ENCODE measurements around the gene BAG3. TPM values are rescaled to one million over a fixed set of nuclear protein-coding genes. Genes with fewer than 3 reads are reported as not detected.

The BAG3 gene
- 4.7 TPM for total RNA-seq

- Histone ChIP-seq H3K36me3 (ENCODE audit: control insufficient read depth in 3 of 3, insufficient read depth in 3 of 3, low read length in 3 of 3) (peaks cover 0 to 2% (median 0%) of the 10 kb centered on the region in 3 donors), H3K27ac (ENCODE audit: low read depth, low read length) (peak within 1 kb of the TSS; percentile 100), H3K9ac (ENCODE audit: low read depth in 1 of 3, low read length in 3 of 3) (peak within 1 kb of the TSS; percentile 98 to 99 (median 99)), H3K9me3 (ENCODE audit: control insufficient read depth in 3 of 3, low read length in 3 of 3) (no peaks in the 10 kb centered on the region), H3K4me3 (ENCODE audit: low read length in 3 of 3) (peak within 1 kb of the TSS; percentile 87 to 94 (median 89)), H3K4me1 (ENCODE audit: control insufficient read depth in 3 of 3, insufficient read depth in 3 of 3, low read length in 3 of 3) (peaks cover 23 to 30% (median 26%) of the 10 kb centered on the region in 3 donors), H3K27me3 (ENCODE audit: control insufficient read depth in 3 of 3, insufficient read depth in 3 of 3, low read length in 3 of 3) (no peaks in the 10 kb centered on the region)
Measured at GRCh38 chr10:119650692-119651513, at the start of gene BAG3. Gene BAG3 (plus strand): TSS chr10:119651380. CDS start chr10:119651676, 296 bp downstream.

- Histone ChIP-seq H3K4me3 (ENCODE audit: low read length in 3 of 3) (no peak overlapping the region), H3K36me3 (ENCODE audit: control insufficient read depth in 3 of 3, insufficient read depth in 3 of 3, low read length in 3 of 3) (no peaks in the 10 kb centered on the region), H3K9ac (ENCODE audit: low read depth in 1 of 3, low read length in 3 of 3) (no peak overlapping the region), H3K9me3 (ENCODE audit: control insufficient read depth in 3 of 3, low read length in 3 of 3) (no peaks in the 10 kb centered on the region), H3K27me3 (ENCODE audit: control insufficient read depth in 3 of 3, insufficient read depth in 3 of 3, low read length in 3 of 3) (no peaks in the 10 kb centered on the region), H3K4me1 (ENCODE audit: control insufficient read depth in 3 of 3, insufficient read depth in 3 of 3, low read length in 3 of 3) (peaks cover 3 to 6% (median 4%) of the 10 kb centered on the region in 3 donors), H3K27ac (ENCODE audit: low read depth, low read length) (no peak overlapping the region)
Measured at GRCh38 chr10:119602241-119603095, 48.7 kb upstream of the BAG3 start.

GRCh38 chr10:119604468-119604867 lies 46.7 kb upstream of the BAG3 start:
- Histone ChIP-seq H3K9ac (ENCODE audit: low read depth in 1 of 3, low read length in 3 of 3) (no peak overlapping the region), H3K36me3 (ENCODE audit: control insufficient read depth in 3 of 3, insufficient read depth in 3 of 3, low read length in 3 of 3) (no peaks in the 10 kb centered on the region), H3K4me3 (ENCODE audit: low read length in 3 of 3) (no peak overlapping the region), H3K9me3 (ENCODE audit: control insufficient read depth in 3 of 3, low read length in 3 of 3) (no peaks in the 10 kb centered on the region), H3K4me1 (ENCODE audit: control insufficient read depth in 3 of 3, insufficient read depth in 3 of 3, low read length in 3 of 3) (peaks cover 0 to 3% (median 0%) of the 10 kb centered on the region in 3 donors), H3K27ac (ENCODE audit: low read depth, low read length) (no peak overlapping the region), H3K27me3 (ENCODE audit: control insufficient read depth in 3 of 3, insufficient read depth in 3 of 3, low read length in 3 of 3) (no peaks in the 10 kb centered on the region)

GRCh38 chr10:119608316-119609155 lies 42.6 kb upstream of the BAG3 start:
- Histone ChIP-seq H3K27me3 (ENCODE audit: control insufficient read depth in 3 of 3, insufficient read depth in 3 of 3, low read length in 3 of 3) (no peaks in the 10 kb centered on the region), H3K9me3 (ENCODE audit: control insufficient read depth in 3 of 3, low read length in 3 of 3) (no peaks in the 10 kb centered on the region), H3K9ac (ENCODE audit: low read depth in 1 of 3, low read length in 3 of 3) (peak overlapping the region in 2 of 3 donors; percentile 45 to 60), H3K4me3 (ENCODE audit: low read length in 3 of 3) (peak overlapping the region in 2 of 3 donors; percentile 23 to 25), H3K36me3 (ENCODE audit: control insufficient read depth in 3 of 3, insufficient read depth in 3 of 3, low read length in 3 of 3) (no peaks in the 10 kb centered on the region), H3K27ac (ENCODE audit: low read depth, low read length) (no peak overlapping the region), H3K4me1 (ENCODE audit: control insufficient read depth in 3 of 3, insufficient read depth in 3 of 3, low read length in 3 of 3) (peaks cover 0 to 3% (median 0%) of the 10 kb centered on the region in 3 donors)

GRCh38 chr10:119609516-119609915 lies 41.7 kb upstream of the BAG3 start:
- H3K27me3 ChIP-seq (ENCODE audit: control insufficient read depth in 3 of 3, insufficient read depth in 3 of 3, low read length in 3 of 3): no peaks in the 10 kb centered on the region
- no peak overlapping the region for H3K9ac ChIP-seq (ENCODE audit: low read depth in 1 of 3, low read length in 3 of 3)
- H3K36me3 ChIP-seq (ENCODE audit: control insufficient read depth in 3 of 3, insufficient read depth in 3 of 3, low read length in 3 of 3): no peaks in the 10 kb centered on the region
- H3K4me1 ChIP-seq (ENCODE audit: control insufficient read depth in 3 of 3, insufficient read depth in 3 of 3, low read length in 3 of 3): peaks cover 0 to 3% (median 0%) of the 10 kb centered on the region in 3 donors
- H3K9me3 ChIP-seq (ENCODE audit: control insufficient read depth in 3 of 3, low read length in 3 of 3): no peaks in the 10 kb centered on the region
- H3K27ac ChIP-seq (ENCODE audit: low read depth, low read length): no peak overlapping the region
- no peak overlapping the region for H3K4me3 ChIP-seq (ENCODE audit: low read length in 3 of 3)

- H3K4me3 ChIP-seq (ENCODE audit: low read length in 3 of 3): no peak overlapping the region
- H3K36me3 ChIP-seq (ENCODE audit: control insufficient read depth in 3 of 3, insufficient read depth in 3 of 3, low read length in 3 of 3): no peaks in the 10 kb centered on the region
- H3K27me3 ChIP-seq (ENCODE audit: control insufficient read depth in 3 of 3, insufficient read depth in 3 of 3, low read length in 3 of 3): no peaks in the 10 kb centered on the region
- H3K9me3 ChIP-seq (ENCODE audit: control insufficient read depth in 3 of 3, low read length in 3 of 3): no peaks in the 10 kb centered on the region
- no peak overlapping the region for H3K9ac ChIP-seq (ENCODE audit: low read depth in 1 of 3, low read length in 3 of 3)
- H3K27ac ChIP-seq (ENCODE audit: low read depth, low read length): no peak overlapping the region
- peaks cover 0 to 3% (median 0%) of the 10 kb centered on the region in 3 donors for H3K4me1 ChIP-seq (ENCODE audit: control insufficient read depth in 3 of 3, insufficient read depth in 3 of 3, low read length in 3 of 3)
Measured at GRCh38 chr10:119611433-119611832, 39.7 kb upstream of the BAG3 start.

- Histone ChIP-seq H3K27me3 (ENCODE audit: control insufficient read depth in 3 of 3, insufficient read depth in 3 of 3, low read length in 3 of 3) (no peaks in the 10 kb centered on the region), H3K4me3 (ENCODE audit: low read length in 3 of 3) (no peak overlapping the region), H3K9me3 (ENCODE audit: control insufficient read depth in 3 of 3, low read length in 3 of 3) (no peaks in the 10 kb centered on the region), H3K36me3 (ENCODE audit: control insufficient read depth in 3 of 3, insufficient read depth in 3 of 3, low read length in 3 of 3) (no peaks in the 10 kb centered on the region), H3K27ac (ENCODE audit: low read depth, low read length) (no peak overlapping the region), H3K9ac (ENCODE audit: low read depth in 1 of 3, low read length in 3 of 3) (no peak overlapping the region), H3K4me1 (ENCODE audit: control insufficient read depth in 3 of 3, insufficient read depth in 3 of 3, low read length in 3 of 3) (peaks cover 7 to 10% (median 9%) of the 10 kb centered on the region in 3 donors)
Measured at GRCh38 chr10:119613741-119614140, 37.4 kb upstream of the BAG3 start.

GRCh38 chr10:119614686-119615085 lies 36.5 kb upstream of the BAG3 start:
- Histone ChIP-seq H3K27me3 (ENCODE audit: control insufficient read depth in 3 of 3, insufficient read depth in 3 of 3, low read length in 3 of 3) (no peaks in the 10 kb centered on the region), H3K4me1 (ENCODE audit: control insufficient read depth in 3 of 3, insufficient read depth in 3 of 3, low read length in 3 of 3) (peaks cover 15 to 19% (median 17%) of the 10 kb centered on the region in 3 donors), H3K9ac (ENCODE audit: low read depth in 1 of 3, low read length in 3 of 3) (no peak overlapping the region), H3K9me3 (ENCODE audit: control insufficient read depth in 3 of 3, low read length in 3 of 3) (no peaks in the 10 kb centered on the region), H3K4me3 (ENCODE audit: low read length in 3 of 3) (no peak overlapping the region), H3K36me3 (ENCODE audit: control insufficient read depth in 3 of 3, insufficient read depth in 3 of 3, low read length in 3 of 3) (no peaks in the 10 kb centered on the region), H3K27ac (ENCODE audit: low read depth, low read length) (no peak overlapping the region)

- Histone ChIP-seq H3K4me3 (ENCODE audit: low read length in 3 of 3) (no peak overlapping the region), H3K9me3 (ENCODE audit: control insufficient read depth in 3 of 3, low read length in 3 of 3) (no peaks in the 10 kb centered on the region), H3K9ac (ENCODE audit: low read depth in 1 of 3, low read length in 3 of 3) (no peak overlapping the region), H3K27ac (ENCODE audit: low read depth, low read length) (no peak overlapping the region), H3K36me3 (ENCODE audit: control insufficient read depth in 3 of 3, insufficient read depth in 3 of 3, low read length in 3 of 3) (no peaks in the 10 kb centered on the region), H3K4me1 (ENCODE audit: control insufficient read depth in 3 of 3, insufficient read depth in 3 of 3, low read length in 3 of 3) (peaks cover 17 to 23% (median 18%) of the 10 kb centered on the region in 3 donors), H3K27me3 (ENCODE audit: control insufficient read depth in 3 of 3, insufficient read depth in 3 of 3, low read length in 3 of 3) (no peaks in the 10 kb centered on the region)
Measured at GRCh38 chr10:119616882-119617570, 34.2 kb upstream of the BAG3 start.

Data from skeletal muscle tissue (tissue), 4 donors.